ENCODE data around the gene INSYN1. TPM values are rescaled to one million over a fixed set of nuclear protein-coding genes. Genes with fewer than 3 reads are reported as not detected.

INSYN1 gene
- total and polyA plus RNA-seq, 2 of the 13 experiments (the other 11 are each of a cell fraction or from before 2014, with no cell fraction given): not detected

DNA sequence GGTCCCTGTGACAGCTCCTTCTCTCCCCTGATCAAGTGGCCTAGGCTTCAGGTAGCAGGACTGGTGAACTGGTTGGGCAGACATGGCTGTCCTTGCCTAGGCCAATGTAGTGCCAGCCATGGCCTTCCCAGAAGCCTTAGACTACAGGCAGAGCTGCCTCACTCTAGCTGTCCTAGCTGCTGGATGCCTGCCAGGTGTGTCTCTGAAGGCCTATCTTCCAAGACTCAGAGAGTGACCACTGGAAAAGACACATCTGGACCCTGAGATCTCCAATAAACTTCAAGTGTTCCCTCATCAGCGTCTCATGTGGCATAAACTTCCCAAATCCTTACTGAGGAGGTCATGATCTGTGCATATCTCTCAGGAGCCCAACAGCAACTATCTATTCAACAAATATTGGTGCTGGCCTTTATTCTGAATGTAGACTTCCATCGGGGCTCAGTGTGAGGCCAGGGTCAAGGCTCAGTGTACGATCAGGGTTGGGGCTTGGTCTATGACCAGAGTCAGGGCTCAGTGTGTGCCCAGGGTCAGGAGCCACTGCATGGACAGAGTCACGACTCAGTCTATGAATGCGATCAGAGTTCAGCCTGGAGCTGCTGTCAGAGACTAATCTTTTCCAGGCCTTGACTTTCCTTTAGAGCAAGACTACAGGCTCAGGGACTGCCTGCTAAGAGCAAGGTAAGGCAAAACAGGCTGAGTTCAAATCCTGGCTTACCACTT lies 36.5 kb upstream of the INSYN1 start (continued):
- TF ChIP-seq, protein P1, sequence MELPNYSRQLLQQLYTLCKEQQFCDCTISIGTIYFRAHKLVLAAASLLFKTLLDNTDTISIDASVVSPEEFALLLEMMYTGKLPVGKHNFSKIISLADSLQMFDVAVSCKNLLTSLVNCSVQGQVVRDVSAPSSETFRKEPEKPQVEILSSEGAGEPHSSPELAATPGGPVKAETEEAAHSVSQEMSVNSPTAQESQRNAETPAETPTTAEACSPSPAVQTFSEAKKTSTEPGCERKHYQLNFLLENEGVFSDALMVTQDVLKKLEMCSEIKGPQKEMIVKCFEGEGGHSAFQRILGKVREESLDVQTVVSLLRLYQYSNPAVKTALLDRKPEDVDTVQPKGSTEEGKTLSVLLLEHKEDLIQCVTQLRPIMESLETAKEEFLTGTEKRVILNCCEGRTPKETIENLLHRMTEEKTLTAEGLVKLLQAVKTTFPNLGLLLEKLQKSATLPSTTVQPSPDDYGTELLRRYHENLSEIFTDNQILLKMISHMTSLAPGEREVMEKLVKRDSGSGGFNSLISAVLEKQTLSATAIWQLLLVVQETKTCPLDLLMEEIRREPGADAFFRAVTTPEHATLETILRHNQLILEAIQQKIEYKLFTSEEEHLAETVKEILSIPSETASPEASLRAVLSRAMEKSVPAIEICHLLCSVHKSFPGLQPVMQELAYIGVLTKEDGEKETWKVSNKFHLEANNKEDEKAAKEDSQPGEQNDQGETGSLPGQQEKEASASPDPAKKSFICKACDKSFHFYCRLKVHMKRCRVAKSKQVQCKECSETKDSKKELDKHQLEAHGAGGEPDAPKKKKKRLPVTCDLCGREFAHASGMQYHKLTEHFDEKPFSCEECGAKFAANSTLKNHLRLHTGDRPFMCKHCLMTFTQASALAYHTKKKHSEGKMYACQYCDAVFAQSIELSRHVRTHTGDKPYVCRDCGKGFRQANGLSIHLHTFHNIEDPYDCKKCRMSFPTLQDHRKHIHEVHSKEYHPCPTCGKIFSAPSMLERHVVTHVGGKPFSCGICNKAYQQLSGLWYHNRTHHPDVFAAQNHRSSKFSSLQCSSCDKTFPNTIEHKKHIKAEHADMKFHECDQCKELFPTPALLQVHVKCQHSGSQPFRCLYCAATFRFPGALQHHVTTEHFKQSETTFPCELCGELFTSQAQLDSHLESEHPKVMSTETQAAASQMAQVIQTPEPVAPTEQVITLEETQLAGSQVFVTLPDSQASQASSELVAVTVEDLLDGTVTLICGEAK (IDR thresholded peaks at IDR 0.05): no peak
- TF ChIP-seq, protein P1 (CRISPR knock-in tag; IDR thresholded peaks at IDR 0.05): 0 out of 2 replicates have a peak, but pooled peaks have one; percentile 14
- TF ChIP-seq SALL2 (CRISPR knock-in tag; IDR thresholded peaks at IDR 0.05) (no peak), TARDBP (CRISPR knock-in tag; IDR thresholded peaks at IDR 0.05) (peak; percentile 34; the same call in 1 of the 2 replicates), GLI4 (CRISPR knock-in tag; IDR thresholded peaks at IDR 0.05; ENCODE audit: borderline replicate concordance) (no peak), RCOR2 (CRISPR knock-in tag; IDR thresholded peaks at IDR 0.05) (no peak), ZNF549 (CRISPR knock-in tag; IDR thresholded peaks at IDR 0.05) (peak; percentile 94), MED1 (CRISPR knock-in tag; IDR thresholded peaks at IDR 0.05) (0 out of 2 replicates have a peak, but pooled peaks have one; percentile 25), REXO4 (CRISPR knock-in tag; IDR thresholded peaks at IDR 0.05; ENCODE audit: borderline replicate concordance) (no peak), ZNF703 (CRISPR knock-in tag; IDR thresholded peaks at IDR 0.05; ENCODE audit: borderline replicate concordance) (no peak), MXD4 (CRISPR knock-in tag; IDR thresholded peaks at IDR 0.05) (no peak), ZNF496 (CRISPR knock-in tag; IDR thresholded peaks at IDR 0.05; ENCODE audit: insufficient replicate concordance) (no peak), WIZ (CRISPR knock-in tag; IDR thresholded peaks at IDR 0.05) (no peak), EHMT2 (IDR thresholded peaks at IDR 0.05; ENCODE audit: borderline replicate concordance, low read depth, low read length) (no peak), NFKB2 (CRISPR knock-in tag; IDR thresholded peaks at IDR 0.05; ENCODE audit: borderline replicate concordance) (no peak), NPAS2 (CRISPR knock-in tag; IDR thresholded peaks at IDR 0.05; ENCODE audit: borderline replicate concordance) (no peak), RNF2 (conservative IDR thresholded peaks at IDR 0.05; ENCODE audit: low read depth) (no peak), ZFY (CRISPR knock-in tag; IDR thresholded peaks at IDR 0.05) (no peak)
- TF ChIP-seq, protein P2, sequence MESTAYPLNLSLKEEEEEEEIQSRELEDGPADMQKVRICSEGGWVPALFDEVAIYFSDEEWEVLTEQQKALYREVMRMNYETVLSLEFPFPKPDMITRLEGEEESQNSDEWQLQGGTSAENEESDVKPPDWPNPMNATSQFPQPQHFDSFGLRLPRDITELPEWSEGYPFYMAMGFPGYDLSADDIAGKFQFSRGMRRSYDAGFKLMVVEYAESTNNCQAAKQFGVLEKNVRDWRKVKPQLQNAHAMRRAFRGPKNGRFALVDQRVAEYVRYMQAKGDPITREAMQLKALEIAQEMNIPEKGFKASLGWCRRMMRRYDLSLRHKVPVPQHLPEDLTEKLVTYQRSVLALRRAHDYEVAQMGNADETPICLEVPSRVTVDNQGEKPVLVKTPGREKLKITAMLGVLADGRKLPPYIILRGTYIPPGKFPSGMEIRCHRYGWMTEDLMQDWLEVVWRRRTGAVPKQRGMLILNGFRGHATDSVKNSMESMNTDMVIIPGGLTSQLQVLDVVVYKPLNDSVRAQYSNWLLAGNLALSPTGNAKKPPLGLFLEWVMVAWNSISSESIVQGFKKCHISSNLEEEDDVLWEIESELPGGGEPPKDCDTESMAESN (CRISPR knock-in tag; conservative IDR thresholded peaks at IDR 0.05): no peak
- TF ChIP-seq, protein P3, sequence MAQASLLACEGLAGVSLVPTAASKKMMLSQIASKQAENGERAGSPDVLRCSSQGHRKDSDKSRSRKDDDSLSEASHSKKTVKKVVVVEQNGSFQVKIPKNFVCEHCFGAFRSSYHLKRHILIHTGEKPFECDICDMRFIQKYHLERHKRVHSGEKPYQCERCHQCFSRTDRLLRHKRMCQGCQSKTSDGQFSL (CRISPR knock-in tag; IDR thresholded peaks at IDR 0.05): no peak

Measured in HepG2 (cell line).